Esophagus squamous epithelium (tissue), 4 donors: ENCODE data around the gene CCL4.
"Not testable (repeated sequence)": the region's sequence is repeated elsewhere in the genome, so short reads cannot be mapped to it uniquely, and the experiment has no call there.

Experiments
- CTCF ChIP-seq, 6 experiments: fragments of 450-650 bp in 4 of 6; fragments of 200-600 bp in 2 of 6; sonication (generic) in 2 of 6; IDR thresholded peaks; one replicate each; pipeline ENCODE4 v1.5.1; 2016 to 2019; ENCODE audit warnings: antibody characterized with exemption in 6 of 6, mild to moderate bottlenecking in 4 of 6, moderate library complexity in 4 of 6
- POLR2A ChIP-seq, 4 donors: fragments of 450-650 bp; IDR thresholded peaks; one replicate each; pipeline ENCODE4 v1.6.1; 2017; ENCODE audit warnings: antibody characterized with exemption in 4 of 4, mild to moderate bottlenecking in 4 of 4, moderate library complexity in 3 of 4

GRCh38 chr17:36121099-36121498, 17.5 kb downstream of the CCL4 start:
- TF ChIP-seq CTCF, POLR2A (IDR thresholded peaks at IDR 0.05): not testable (repeated sequence)
